Cerebellar cortex (tissue), 1 donor: Measurements from ENCODE around the gene ANXA8L1.
"Not testable (repeated sequence)": the region's sequence is repeated elsewhere in the genome, so short reads cannot be mapped to it uniquely, and the experiment has no call there.

Experiments
- DNase-seq: peaks from one replicate; pipeline ENCODE4 v3.0.0-alpha.2; 2015; ENCODE audit warnings: low spot score

The ANXA8L1 gene

DNA sequence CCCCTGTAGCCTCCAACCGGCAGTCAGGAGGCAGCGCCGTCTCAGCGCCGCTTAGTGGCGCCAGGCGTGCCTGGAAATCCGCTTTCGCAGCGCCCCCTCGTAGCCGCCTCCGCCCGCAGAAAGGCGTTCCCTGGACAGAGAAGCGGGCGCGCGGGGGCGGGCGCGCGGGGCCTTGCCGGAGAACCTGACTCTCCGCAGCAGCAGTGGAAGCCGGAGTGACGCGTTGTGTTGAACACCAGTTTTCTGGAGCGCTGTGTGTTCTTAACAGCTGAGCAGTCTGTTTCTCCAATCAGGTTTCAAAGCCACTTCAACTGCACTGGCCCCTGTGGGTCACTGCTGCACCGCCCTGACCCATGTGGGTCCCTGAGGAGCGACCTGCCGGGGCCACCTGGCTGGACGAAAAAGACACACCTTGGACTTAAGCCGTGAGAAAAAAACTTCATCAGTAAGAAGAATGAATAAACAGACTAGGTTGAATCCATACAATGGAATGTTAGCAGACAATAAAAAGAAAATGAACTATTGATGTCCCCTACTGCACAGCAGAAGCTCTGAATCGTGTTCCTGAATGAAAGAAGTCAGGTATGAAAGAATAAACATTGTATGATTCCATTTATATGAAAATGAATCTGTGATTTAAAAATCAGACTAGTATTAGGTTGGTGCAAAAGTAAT lies 22.8 kb downstream of the ANXA8L1 start:
- DNase-seq: peak; percentile 3

DNA sequence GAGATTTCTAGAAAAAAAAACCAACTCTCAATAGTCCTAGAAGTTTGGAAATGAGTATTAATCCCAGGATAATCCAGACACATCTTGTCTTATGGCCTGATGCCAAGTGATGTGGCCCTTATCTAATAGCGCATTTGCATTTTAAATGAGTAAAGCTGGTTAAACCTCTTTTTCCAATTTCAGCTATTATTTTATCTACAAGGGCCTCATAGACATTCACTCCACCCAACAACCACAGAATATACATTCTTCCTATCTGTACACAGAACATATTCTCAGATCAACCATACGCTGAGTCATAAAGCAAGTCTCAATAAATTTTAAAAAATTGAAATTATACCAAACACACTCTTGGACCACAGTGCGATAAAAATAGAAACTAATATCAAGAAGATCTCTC lies 34.0 kb downstream of the ANXA8L1 start:
- not testable (repeated sequence) for DNase-seq

DNA sequence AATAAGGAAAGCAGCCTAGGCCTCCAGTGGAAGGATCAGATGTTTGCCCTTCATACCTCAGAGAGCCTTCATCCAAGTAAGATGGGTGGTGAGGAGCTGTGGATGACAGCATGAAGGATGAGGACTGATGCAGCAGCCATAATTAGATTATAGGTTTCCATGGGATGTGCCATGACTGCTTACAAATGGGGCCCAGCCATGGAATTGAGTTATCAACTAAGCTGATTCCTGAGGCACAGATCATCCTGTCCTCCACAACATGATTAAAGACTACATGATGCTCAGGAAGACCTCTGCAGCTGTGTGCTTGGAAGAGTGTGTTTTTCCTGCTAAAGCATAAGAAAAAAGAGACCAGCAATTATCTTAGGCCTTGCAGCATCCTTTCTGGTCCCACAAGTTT lies 35.5 kb downstream of the ANXA8L1 start:
- not testable (repeated sequence) for DNase-seq

DNA sequence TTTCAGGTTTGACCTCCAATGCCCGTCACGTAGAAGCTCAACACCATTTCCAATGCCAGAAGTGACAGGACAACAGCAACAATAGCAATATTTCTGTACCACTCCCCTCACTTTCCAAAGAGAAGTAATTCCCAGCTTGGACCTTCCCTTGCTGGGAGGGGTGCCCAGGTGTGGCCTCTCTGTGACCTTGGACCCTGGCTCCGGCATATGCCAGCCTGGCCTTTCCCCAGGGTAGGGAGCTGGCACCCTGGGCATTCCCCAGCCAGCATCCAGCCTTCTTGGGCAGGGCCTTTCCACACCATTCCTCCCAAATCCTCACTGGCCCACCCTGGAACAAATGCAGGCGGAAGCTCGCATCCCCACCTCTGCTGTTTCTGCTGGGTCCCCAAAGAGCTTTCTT lies 37.1 kb downstream of the ANXA8L1 start:
- DNase-seq: not testable (repeated sequence)

DNA sequence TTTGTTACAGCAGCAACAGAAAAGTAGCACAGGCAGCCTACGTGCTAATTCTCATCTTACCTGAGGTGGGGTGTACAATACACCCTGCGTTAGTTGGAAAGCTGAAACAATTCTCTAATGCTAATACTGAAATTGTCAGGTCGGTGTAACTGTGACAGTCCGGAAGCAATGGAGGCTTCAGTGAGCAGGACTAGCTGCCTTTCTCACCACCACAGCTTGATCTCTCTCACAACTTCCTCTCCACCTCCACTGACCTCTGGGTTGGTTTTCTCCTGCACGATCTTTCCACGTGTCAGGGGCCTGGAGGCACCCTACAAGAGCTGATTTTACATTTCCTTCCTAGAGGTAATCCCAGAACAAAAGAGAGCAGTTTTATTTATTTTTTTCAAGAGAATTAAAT lies 39.7 kb downstream of the ANXA8L1 start:
- not testable (repeated sequence) for DNase-seq

DNA sequence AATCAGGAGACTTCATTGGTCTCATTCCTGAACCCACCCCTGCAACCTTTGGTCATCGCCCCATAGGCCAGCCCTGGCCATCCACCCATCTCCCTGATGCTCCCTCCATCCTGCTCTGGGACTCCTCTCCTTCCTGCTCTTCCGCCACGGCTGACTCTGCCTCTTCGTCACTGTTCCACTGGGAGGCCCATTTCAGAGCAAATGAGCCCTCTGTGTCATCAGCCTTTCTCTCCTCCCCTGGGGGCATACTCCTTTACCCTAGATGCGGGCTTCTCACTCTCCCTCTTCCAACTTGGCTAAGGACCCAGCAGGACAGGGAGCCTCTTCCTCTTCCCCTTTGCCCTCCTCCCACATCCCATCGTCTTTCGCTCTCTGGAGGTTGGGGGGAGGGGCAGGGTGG lies 42.7 kb downstream of the ANXA8L1 start:
- not testable (repeated sequence) for DNase-seq

DNA sequence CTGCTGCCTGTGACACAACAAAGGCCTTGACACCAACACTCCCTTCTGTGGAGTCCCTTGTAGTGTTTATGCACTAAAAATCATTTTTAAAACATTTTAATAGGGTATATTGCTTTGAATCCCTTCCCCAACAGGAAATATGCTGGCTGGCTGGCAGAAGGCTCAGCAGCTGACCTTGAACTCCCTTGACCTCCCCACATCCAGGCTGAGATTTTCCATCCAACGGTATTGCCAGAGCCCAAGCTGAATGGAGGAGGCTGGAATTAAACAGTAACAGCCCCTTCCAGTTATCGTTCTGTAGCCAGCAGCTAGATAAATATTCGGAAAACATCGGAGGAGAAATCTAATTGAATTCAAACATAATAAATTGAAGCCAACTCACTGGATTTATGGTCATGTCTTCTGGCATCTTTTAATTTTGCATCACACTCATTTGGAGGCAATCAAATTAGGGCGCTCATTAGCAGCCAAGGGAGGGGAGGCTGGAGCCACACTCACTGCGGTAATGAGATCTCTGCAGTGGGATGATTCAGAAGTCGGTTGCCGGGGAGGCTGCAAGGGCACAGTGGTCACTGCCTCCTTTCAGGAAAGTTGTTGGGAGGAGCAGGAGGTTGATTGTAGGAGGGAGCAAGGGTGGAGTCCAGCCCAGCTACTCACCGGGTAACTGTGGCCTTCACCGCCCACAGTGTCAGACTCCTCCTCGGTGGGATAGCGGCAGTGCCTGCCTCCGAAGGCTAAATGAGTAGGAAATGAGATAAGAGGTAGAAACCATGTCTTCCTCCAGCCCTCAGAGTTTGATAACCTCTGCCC lies 44.2 kb downstream of the ANXA8L1 start:
- not testable (repeated sequence) for DNase-seq

DNA sequence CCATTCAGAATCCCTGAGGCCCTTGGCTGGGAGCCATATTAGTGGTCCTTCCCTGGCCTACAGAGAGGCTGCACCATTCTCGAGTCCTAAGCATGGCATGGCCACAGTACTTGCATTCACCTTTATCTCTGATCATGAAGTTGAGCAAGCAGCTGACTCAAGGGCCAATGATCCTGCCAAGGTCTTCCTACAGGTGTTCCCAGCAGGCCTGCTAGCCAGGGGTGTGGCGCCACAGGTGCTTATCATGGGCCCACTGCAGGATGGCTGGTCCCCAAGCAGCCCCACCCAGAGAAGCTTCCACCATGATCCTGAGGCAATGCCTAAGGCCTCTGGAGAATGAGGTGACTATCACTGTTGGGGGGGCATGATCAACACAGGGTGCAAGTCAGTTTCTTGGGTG lies 48.0 kb downstream of the ANXA8L1 start:
- DNase-seq: not testable (repeated sequence)

DNA sequence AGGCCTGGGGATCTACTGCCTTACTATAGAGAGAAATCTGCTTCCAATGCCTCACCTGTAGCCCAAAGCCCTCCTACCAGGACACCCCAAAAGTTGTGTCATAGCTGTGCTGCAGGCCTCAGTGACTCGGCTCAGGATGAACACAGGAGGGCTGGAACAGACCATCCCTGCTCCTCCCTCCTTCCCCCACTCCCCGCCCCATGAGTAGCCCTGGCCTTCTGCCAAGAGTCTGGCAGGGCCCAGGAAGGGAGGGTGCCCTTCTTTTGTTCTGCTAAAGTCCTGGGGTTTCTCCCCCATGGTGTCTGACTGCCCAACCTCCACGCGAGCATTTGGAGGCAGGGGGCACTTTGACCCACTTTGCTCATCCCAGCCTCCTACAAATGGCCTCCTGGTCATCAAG lies 65.4 kb downstream of the ANXA8L1 start:
- not testable (repeated sequence) for DNase-seq
